GM21526 (cell line): ENCODE measurements around the gene BLOC1S3.

ENCODE experiments used
- ATAC-seq: cut with Tn5 transposase; IDR thresholded peaks from one replicate; pipeline ENCODE4 v1.9.1; 2021; ENCODE audit warnings: moderate library complexity; ENCODE audit not compliant: unreplicated experiment, low FRiP score

Gene BLOC1S3

GRCh38 chr19:45145270-45146189, 33.1 kb upstream of the BLOC1S3 start:
- no peak for ATAC-seq

- ATAC-seq = no peak
Measured at GRCh38 chr19:45146251-45146650, 32.3 kb upstream of the BLOC1S3 start.

- ATAC-seq = no peak
Measured at GRCh38 chr19:45146741-45147205, 31.8 kb upstream of the BLOC1S3 start.

GRCh38 chr19:45147835-45148676, 30.5 kb upstream of the BLOC1S3 start:
- no peak for ATAC-seq

- ATAC-seq = no peak
Measured at GRCh38 chr19:45149129-45149528, 29.5 kb upstream of the BLOC1S3 start.

- ATAC-seq = no peak
Measured at GRCh38 chr19:45150180-45150579, 28.4 kb upstream of the BLOC1S3 start.

- ATAC-seq = no peak
Measured at GRCh38 chr19:45150751-45151281, 27.8 kb upstream of the BLOC1S3 start.

- no peak for ATAC-seq
Measured at GRCh38 chr19:45151320-45151719, 27.3 kb upstream of the BLOC1S3 start.

- no peak for ATAC-seq
Measured at GRCh38 chr19:45151821-45152503, 26.6 kb upstream of the BLOC1S3 start.

- no peak for ATAC-seq
Measured at GRCh38 chr19:45152504-45153338, 25.9 kb upstream of the BLOC1S3 start.

GRCh38 chr19:45153339-45154063, 25.1 kb upstream of the BLOC1S3 start:
- no peak for ATAC-seq

GRCh38 chr19:45154064-45154827, 24.3 kb upstream of the BLOC1S3 start:
- ATAC-seq = no peak

- no peak for ATAC-seq
Measured at GRCh38 chr19:45156011-45156630, 22.5 kb upstream of the BLOC1S3 start.

- no peak for ATAC-seq
Measured at GRCh38 chr19:45156751-45157150, 21.8 kb upstream of the BLOC1S3 start.

GRCh38 chr19:45158503-45159209, 19.9 kb upstream of the BLOC1S3 start:
- no peak for ATAC-seq

- no peak for ATAC-seq
Measured at GRCh38 chr19:45159210-45159970, 19.2 kb upstream of the BLOC1S3 start.

GRCh38 chr19:45159971-45160324, 18.6 kb upstream of the BLOC1S3 start:
- no peak for ATAC-seq
